ENCODE data around the gene LCNL1. TPM values are rescaled to one million over a fixed set of nuclear protein-coding genes. Genes with fewer than 3 reads are reported as not detected.

LCNL1 gene
- total and polyA plus RNA-seq, 7 donors: 0.14 to 1.1 (median 0.49) TPM; not detected in 2

- Histone ChIP-seq H3K27ac (no peak overlapping the region), H3K4me3 (no peak overlapping the region), H3K36me3 (no peaks in the 10 kb centered on the region), H3K4me1 (peaks cover 0 to 13% (median 10%) of the 10 kb centered on the region in 4 donors), H3K9me3 (no peaks in the 10 kb centered on the region), H3K27me3 (no peaks in the 10 kb centered on the region)
- intact Hi-C loops (cut with DNase I): no loop called here
- 89 to 90% methylated on average over 25 of the region's 25 CpGs for WGBS, 2 donors
- no peak for DNase-seq
- no peak for TF ChIP-seq EP300 (IDR thresholded peaks at IDR 0.05)
- no peak for TF ChIP-seq CTCF (IDR thresholded peaks at IDR 0.05)
- TF ChIP-seq POLR2A (IDR thresholded peaks at IDR 0.05): no peak
- no peak for TF ChIP-seq POLR2AphosphoS5 (IDR thresholded peaks at IDR 0.05)
Observed at GRCh38 chr9:136954270-136955083, 28.3 kb upstream of the LCNL1 start.

GRCh38 chr9:136955202-136955942 is 27.4 kb upstream of the LCNL1 start:
- Histone ChIP-seq H3K9me3 (no peaks in the 10 kb centered on the region), H3K27me3 (no peaks in the 10 kb centered on the region), H3K4me3 (no peak overlapping the region), H3K4me1 (peaks cover 0 to 6% (median 5%) of the 10 kb centered on the region in 4 donors), H3K27ac (no peak overlapping the region), H3K36me3 (no peaks in the 10 kb centered on the region)
- intact Hi-C loops (cut with DNase I): no loop called here
- 83 to 91% methylated on average over 14 of the region's 14 CpGs for WGBS, 2 donors
- DNase-seq: no peak
- TF ChIP-seq CTCF (IDR thresholded peaks at IDR 0.05) (no peak), POLR2AphosphoS5 (IDR thresholded peaks at IDR 0.05) (no peak), POLR2A (IDR thresholded peaks at IDR 0.05) (no peak), EP300 (IDR thresholded peaks at IDR 0.05) (no peak)

DNA sequence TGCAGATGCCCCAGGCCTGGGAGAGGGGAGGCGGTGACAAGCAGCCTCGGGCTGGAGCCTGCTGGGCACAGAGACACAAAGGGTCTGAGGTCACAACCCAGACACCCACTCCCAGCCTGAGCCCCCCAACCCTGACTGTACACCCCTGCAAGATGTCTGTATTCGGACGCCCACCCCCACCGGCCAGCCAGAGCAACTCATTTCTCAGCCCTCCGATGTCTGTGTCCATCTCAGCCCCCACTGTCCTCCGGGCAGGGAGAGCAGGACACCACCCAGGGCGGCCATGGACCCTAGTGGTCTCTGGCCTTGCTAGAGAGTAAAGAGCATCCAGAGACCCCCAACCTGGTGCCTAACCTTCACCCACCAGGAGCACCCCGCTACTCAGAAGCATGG is 26.9 kb upstream of the LCNL1 start:
- Histone ChIP-seq H3K27ac (no peak overlapping the region), H3K27me3 (no peaks in the 10 kb centered on the region), H3K4me3 (no peak overlapping the region), H3K9me3 (no peaks in the 10 kb centered on the region), H3K4me1 (no peaks in the 10 kb centered on the region), H3K36me3 (no peaks in the 10 kb centered on the region)
- TF ChIP-seq POLR2AphosphoS5 (IDR thresholded peaks at IDR 0.05): no peak
- TF ChIP-seq POLR2A (IDR thresholded peaks at IDR 0.05): no peak
- no peak for TF ChIP-seq EP300 (IDR thresholded peaks at IDR 0.05)
- TF ChIP-seq CTCF (IDR thresholded peaks at IDR 0.05): no peak
- 94 to 95% methylated on average over 9 of the region's 9 CpGs for WGBS, 2 donors
- intact Hi-C loops (cut with DNase I): no loop called here
- DNase-seq: no peak

DNA sequence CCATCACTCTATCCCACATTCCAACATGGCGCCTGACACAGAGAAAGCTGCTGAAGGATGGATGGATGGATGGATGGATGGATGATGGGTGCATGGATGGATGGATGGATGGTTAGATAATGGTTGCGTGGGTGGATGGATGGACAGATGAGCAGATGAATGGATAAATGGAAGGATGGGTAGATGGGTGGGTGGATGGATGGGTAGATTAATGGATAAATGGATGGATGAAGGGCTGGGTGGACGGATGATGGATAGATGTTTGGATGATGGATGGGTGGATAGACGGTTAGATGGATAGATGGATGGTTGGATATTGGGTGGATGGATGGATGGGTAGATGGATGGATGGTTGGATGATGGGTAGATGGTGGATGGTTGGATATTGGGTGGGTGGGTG is 26.2 kb upstream of the LCNL1 start:
- Histone ChIP-seq H3K4me1 (no peaks in the 10 kb centered on the region), H3K4me3 (no peak overlapping the region), H3K9me3 (no peaks in the 10 kb centered on the region), H3K27me3 (no peaks in the 10 kb centered on the region), H3K36me3 (no peaks in the 10 kb centered on the region), H3K27ac (no peak overlapping the region)
- 96 to 97% methylated on average over 4 of the region's 4 CpGs for WGBS, 2 donors
- DNase-seq: no peak
- intact Hi-C loops (cut with DNase I): no loop called here
- TF ChIP-seq POLR2A (IDR thresholded peaks at IDR 0.05) (no peak), EP300 (IDR thresholded peaks at IDR 0.05) (no peak), CTCF (IDR thresholded peaks at IDR 0.05) (no peak), POLR2AphosphoS5 (IDR thresholded peaks at IDR 0.05) (no peak)

Data from sigmoid colon (tissue), 7 donors.